GM12892 (cell line): Measurements from ENCODE around the gene IQGAP2.

Experiments used
- POLR2A ChIP-seq: IDR thresholded peaks from 2 replicates; pipeline ENCODE4 v1.6.1; 2011; ENCODE audit warnings: low read depth, low read length, control low read depth
- POLR2AphosphoS5 ChIP-seq: IDR thresholded peaks from 2 replicates; pipeline ENCODE4 v1.6.1; 2011; ENCODE audit warnings: low read depth, low read length, control low read depth
- TAF1 ChIP-seq: IDR thresholded peaks from 2 replicates; pipeline ENCODE4 v1.6.1; 2011; ENCODE audit warnings: low read depth, mild to moderate bottlenecking, control low read depth, low read length, borderline replicate concordance

DNA sequence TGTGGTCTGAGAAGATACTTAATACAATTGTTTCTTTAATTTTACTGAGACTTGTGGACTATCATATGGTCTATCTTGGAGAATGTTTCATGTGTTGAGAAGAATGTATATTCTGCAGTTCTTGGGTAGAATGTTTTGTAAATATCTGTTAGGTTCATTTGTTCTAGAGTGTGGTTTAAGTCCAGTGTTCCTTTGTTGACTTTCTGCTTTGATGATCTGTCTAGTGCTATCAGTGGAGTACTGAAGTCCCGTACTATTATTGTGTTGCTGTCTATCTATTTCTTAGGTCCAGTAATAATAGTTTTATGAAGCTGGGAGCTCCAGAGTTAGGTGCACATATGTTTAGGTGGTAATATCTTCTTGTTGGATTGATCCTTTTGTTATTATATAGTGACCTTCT is 36.1 kb downstream of the IQGAP2 start:
- TF ChIP-seq POLR2AphosphoS5 (no peak), POLR2A (no peak), TAF1 (no peak)
